ENCODE results near the gene MCM6. TPM values are rescaled to one million over a fixed set of nuclear protein-coding genes. Genes with fewer than 3 reads are reported as not detected.

The MCM6 gene
- total and polyA plus RNA-seq, 2 experiments from 2014 or later = 74.7 to 133 TPM

GRCh38 chr2:135792401-135793150 is 83.7 kb downstream of the MCM6 start:
- H3K79me2 ChIP-seq (replicated peaks; ENCODE audit: insufficient read depth) = no peaks in the 10 kb centered on the region
- no peak overlapping the region for H2AFZ ChIP-seq
- H3K4me3 ChIP-seq = no peak overlapping the region
- no peaks in the 10 kb centered on the region for H3K36me3 Mint-ChIP-seq (ENCODE audit: low read depth)
- ATAC-seq (no peak), DNase-seq (ENCODE audit: low spot score) (no peak)
- H3K36me3 ChIP-seq (ENCODE audit: insufficient read depth) = no peaks in the 10 kb centered on the region
- H4K20me1 ChIP-seq (replicated peaks; ENCODE audit: insufficient read depth) = no peaks in the 10 kb centered on the region
- no peak overlapping the region for H3K4me2 ChIP-seq
- no peaks in the 10 kb centered on the region; the same call in 1 of the 3 replicates for H3K9me3 Mint-ChIP-seq
- H3F3A ChIP-seq (replicated peaks; ENCODE audit: low read depth) = no peaks in the 10 kb centered on the region
- H3K4me1 ChIP-seq (ENCODE audit: insufficient read depth) = no peaks in the 10 kb centered on the region
- H3K27ac ChIP-seq (ENCODE audit: low read depth) = no peak overlapping the region
- TF ChIP-seq ZNF114 (CRISPR knock-in tag; IDR thresholded peaks at IDR 0.05) (no peak), ZNF462 (CRISPR knock-in tag; IDR thresholded peaks at IDR 0.05) (no peak), ETS1 (IDR thresholded peaks at IDR 0.05) (no peak), EZH2 (IDR thresholded peaks at IDR 0.05; ENCODE audit: low read depth, unreplicated experiment) (no peak), NANOG (IDR thresholded peaks at IDR 0.05; ENCODE audit: borderline replicate concordance) (no peak), JUNB (IDR thresholded peaks at IDR 0.05; ENCODE audit: unreplicated experiment) (no peak), CREB1 (CRISPR knock-in tag; IDR thresholded peaks at IDR 0.05; ENCODE audit: low read depth) (no peak), STAT1 (IDR thresholded peaks at IDR 0.05; ENCODE audit: unreplicated experiment) (no peak), EZH2phosphoT487 (IDR thresholded peaks at IDR 0.05; ENCODE audit: unreplicated experiment) (no peak), POLR2AphosphoS5 (IDR thresholded peaks at IDR 0.05; ENCODE audit: low read depth) (no peak), ZNF331 (CRISPR knock-in tag; IDR thresholded peaks at IDR 0.05; ENCODE audit: low read depth) (no peak)
- H3K4me1 Mint-ChIP-seq = 0 out of 3 replicates have a peak, but pooled peaks cover 3% of the 10 kb centered on the region
- no peaks in the 10 kb centered on the region for H3K9me2 ChIP-seq (ENCODE audit: insufficient read depth)
- no peak overlapping the region for H3K4me3 Mint-ChIP-seq
- H3K27me3 Mint-ChIP-seq (ENCODE audit: insufficient read depth, low read depth, poor library complexity) = peaks cover 9% of the 10 kb centered on the region
- H3K27me3 ChIP-seq (ENCODE audit: insufficient read depth) = no peaks in the 10 kb centered on the region
- no peak overlapping the region for H3K27ac Mint-ChIP-seq
